Measurements from ENCODE around the gene LGALS4. TPM values are rescaled to one million over a fixed set of nuclear protein-coding genes. Genes with fewer than 3 reads are reported as not detected.

Gene LGALS4
- total and polyA plus RNA-seq, 9 of the 15 experiments (the other 6 are each of a cell fraction or from before 2014, with no cell fraction given) = 0.08 to 1.1 (median 0.30) TPM; not detected in 3

DNA sequence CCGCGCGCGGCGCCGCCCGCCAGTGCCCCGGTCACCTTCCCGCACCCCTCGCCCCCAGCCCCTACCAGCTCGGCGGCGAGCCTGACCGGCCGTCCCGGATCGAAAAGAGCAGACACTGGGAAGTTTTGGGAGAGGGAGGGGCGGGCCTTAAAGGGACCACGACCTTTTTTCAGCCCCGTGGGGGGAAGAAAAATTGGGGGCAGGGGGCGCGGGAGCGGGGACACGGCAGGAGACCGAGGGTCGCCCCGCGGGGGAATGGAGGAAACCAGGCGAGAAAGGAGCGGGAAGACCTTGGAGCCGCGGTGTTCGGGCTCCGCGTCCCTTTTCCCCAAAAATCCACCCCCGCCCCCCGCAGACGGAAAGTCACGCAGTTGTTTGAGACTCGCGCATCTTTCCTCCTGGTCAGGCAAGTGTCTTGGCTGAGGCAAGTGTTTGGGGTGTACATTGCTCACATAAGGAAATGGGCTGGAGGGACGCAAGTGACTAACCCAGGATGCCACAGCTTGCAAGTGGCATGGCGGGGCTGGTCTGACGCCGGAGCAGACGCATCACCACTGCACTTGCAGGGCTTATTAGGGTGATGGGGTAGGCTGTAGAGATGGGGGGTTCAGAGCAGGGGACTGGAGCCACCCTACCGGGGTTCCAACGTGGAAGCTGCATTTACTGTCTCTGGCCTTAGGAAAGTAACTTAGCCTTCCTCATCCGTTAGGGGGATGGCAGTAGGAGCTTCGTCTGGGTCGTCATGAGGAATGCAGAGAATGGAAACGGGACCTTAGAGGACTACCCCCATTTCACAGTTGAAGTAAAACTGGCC lies 39.7 kb upstream of the LGALS4 start (continued):
- TF ChIP-seq, protein P1, sequence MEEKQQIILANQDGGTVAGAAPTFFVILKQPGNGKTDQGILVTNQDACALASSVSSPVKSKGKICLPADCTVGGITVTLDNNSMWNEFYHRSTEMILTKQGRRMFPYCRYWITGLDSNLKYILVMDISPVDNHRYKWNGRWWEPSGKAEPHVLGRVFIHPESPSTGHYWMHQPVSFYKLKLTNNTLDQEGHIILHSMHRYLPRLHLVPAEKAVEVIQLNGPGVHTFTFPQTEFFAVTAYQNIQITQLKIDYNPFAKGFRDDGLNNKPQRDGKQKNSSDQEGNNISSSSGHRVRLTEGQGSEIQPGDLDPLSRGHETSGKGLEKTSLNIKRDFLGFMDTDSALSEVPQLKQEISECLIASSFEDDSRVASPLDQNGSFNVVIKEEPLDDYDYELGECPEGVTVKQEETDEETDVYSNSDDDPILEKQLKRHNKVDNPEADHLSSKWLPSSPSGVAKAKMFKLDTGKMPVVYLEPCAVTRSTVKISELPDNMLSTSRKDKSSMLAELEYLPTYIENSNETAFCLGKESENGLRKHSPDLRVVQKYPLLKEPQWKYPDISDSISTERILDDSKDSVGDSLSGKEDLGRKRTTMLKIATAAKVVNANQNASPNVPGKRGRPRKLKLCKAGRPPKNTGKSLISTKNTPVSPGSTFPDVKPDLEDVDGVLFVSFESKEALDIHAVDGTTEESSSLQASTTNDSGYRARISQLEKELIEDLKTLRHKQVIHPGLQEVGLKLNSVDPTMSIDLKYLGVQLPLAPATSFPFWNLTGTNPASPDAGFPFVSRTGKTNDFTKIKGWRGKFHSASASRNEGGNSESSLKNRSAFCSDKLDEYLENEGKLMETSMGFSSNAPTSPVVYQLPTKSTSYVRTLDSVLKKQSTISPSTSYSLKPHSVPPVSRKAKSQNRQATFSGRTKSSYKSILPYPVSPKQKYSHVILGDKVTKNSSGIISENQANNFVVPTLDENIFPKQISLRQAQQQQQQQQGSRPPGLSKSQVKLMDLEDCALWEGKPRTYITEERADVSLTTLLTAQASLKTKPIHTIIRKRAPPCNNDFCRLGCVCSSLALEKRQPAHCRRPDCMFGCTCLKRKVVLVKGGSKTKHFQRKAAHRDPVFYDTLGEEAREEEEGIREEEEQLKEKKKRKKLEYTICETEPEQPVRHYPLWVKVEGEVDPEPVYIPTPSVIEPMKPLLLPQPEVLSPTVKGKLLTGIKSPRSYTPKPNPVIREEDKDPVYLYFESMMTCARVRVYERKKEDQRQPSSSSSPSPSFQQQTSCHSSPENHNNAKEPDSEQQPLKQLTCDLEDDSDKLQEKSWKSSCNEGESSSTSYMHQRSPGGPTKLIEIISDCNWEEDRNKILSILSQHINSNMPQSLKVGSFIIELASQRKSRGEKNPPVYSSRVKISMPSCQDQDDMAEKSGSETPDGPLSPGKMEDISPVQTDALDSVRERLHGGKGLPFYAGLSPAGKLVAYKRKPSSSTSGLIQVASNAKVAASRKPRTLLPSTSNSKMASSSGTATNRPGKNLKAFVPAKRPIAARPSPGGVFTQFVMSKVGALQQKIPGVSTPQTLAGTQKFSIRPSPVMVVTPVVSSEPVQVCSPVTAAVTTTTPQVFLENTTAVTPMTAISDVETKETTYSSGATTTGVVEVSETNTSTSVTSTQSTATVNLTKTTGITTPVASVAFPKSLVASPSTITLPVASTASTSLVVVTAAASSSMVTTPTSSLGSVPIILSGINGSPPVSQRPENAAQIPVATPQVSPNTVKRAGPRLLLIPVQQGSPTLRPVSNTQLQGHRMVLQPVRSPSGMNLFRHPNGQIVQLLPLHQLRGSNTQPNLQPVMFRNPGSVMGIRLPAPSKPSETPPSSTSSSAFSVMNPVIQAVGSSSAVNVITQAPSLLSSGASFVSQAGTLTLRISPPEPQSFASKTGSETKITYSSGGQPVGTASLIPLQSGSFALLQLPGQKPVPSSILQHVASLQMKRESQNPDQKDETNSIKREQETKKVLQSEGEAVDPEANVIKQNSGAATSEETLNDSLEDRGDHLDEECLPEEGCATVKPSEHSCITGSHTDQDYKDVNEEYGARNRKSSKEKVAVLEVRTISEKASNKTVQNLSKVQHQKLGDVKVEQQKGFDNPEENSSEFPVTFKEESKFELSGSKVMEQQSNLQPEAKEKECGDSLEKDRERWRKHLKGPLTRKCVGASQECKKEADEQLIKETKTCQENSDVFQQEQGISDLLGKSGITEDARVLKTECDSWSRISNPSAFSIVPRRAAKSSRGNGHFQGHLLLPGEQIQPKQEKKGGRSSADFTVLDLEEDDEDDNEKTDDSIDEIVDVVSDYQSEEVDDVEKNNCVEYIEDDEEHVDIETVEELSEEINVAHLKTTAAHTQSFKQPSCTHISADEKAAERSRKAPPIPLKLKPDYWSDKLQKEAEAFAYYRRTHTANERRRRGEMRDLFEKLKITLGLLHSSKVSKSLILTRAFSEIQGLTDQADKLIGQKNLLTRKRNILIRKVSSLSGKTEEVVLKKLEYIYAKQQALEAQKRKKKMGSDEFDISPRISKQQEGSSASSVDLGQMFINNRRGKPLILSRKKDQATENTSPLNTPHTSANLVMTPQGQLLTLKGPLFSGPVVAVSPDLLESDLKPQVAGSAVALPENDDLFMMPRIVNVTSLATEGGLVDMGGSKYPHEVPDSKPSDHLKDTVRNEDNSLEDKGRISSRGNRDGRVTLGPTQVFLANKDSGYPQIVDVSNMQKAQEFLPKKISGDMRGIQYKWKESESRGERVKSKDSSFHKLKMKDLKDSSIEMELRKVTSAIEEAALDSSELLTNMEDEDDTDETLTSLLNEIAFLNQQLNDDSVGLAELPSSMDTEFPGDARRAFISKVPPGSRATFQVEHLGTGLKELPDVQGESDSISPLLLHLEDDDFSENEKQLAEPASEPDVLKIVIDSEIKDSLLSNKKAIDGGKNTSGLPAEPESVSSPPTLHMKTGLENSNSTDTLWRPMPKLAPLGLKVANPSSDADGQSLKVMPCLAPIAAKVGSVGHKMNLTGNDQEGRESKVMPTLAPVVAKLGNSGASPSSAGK (IDR thresholded peaks at IDR 0.05) = peak; percentile 13; the same call in 1 of the 2 replicates
- TF ChIP-seq ZNF263 (CRISPR knock-in tag; IDR thresholded peaks at IDR 0.05; ENCODE audit: borderline replicate concordance) (no peak), HEY1 (CRISPR knock-in tag; IDR thresholded peaks at IDR 0.05; ENCODE audit: borderline replicate concordance) (no peak), ZNF449 (CRISPR knock-in tag; IDR thresholded peaks at IDR 0.05) (no peak), MECOM (CRISPR knock-in tag; IDR thresholded peaks at IDR 0.05) (no peak), RAD21 (CRISPR knock-in tag; conservative IDR thresholded peaks at IDR 0.05 in 1 of 2, IDR thresholded peaks at IDR 0.05 in 1 of 2) (no peak), SMARCC2 (IDR thresholded peaks at IDR 0.05; ENCODE audit: low read depth) (no peak), SREBF2 (CRISPR knock-in tag; IDR thresholded peaks at IDR 0.05) (no peak), HDAC1 (IDR thresholded peaks at IDR 0.05) (peak in 1 of 2 experiments; percentile 44; a peak in 1 of 4 replicates), ZBTB2 (IDR thresholded peaks at IDR 0.05) (no peak), CREM (IDR thresholded peaks at IDR 0.05; ENCODE audit: low read depth) (no peak), ZEB2 (IDR thresholded peaks at IDR 0.05) (no peak), ARID2 (IDR thresholded peaks at IDR 0.05) (no peak)
